PC-9 (cell line): ENCODE data around the gene POLD2.

Source experiments
- CTCF ChIP-seq: fragments of 200-600 bp; sonication (generic); conservative IDR thresholded peaks from 2 replicates; pipeline ENCODE4 v1.6.1; 2017; ENCODE audit warnings: mixed run types, antibody characterized with exemption, mild to moderate bottlenecking, moderate library complexity
- EZH2 ChIP-seq: fragments of 200-600 bp; sonication (generic); IDR thresholded peaks from 2 replicates; pipeline ENCODE4 v1.8.0; 2017; ENCODE audit warnings: antibody characterized with exemption, low read depth

- TF ChIP-seq CTCF (no peak), EZH2 (no peak)
Measured at GRCh38 chr7:44161371-44161770, 38.0 kb upstream of the POLD2 start.
